Adipocyte (in vitro differentiated cells): ENCODE results near the gene RAB35.

ENCODE experiments used
- DNase-seq: peaks from one replicate; pipeline ENCODE4 v3.0.0-alpha.2; 2015; ENCODE audit warnings: low read depth
- H3K27me3 ChIP-seq: replicated peaks from 2 replicates; pipeline ENCODE4 v1.7.0; 2013; ENCODE audit warnings: mild to moderate bottlenecking, low read length, moderate library complexity; ENCODE audit not compliant: control insufficient read depth, insufficient read depth
- H3K36me3 ChIP-seq: 2 replicates; pipeline ENCODE4 v1.7.0; 2013; ENCODE audit warnings: low read length, mild to moderate bottlenecking, moderate library complexity; ENCODE audit not compliant: control insufficient read depth, insufficient read depth, severe bottlenecking
- H3K4me1 ChIP-seq: 2 replicates; pipeline ENCODE4 v1.7.0; 2013; ENCODE audit warnings: mild to moderate bottlenecking, low read length, moderate library complexity; ENCODE audit not compliant: control insufficient read depth, insufficient read depth
- H3K4me3 ChIP-seq: 2 replicates; pipeline ENCODE4 v1.7.0; 2013; ENCODE audit warnings: mild to moderate bottlenecking, low read length, moderate library complexity
- H3K9ac ChIP-seq: 2 replicates; pipeline ENCODE4 v1.7.0; 2013; ENCODE audit warnings: mild to moderate bottlenecking, low read length, moderate library complexity
- H3K9me3 ChIP-seq: 2 replicates; pipeline ENCODE4 v1.7.0; 2013; ENCODE audit warnings: mild to moderate bottlenecking, low read length, moderate library complexity; ENCODE audit not compliant: control insufficient read depth

RAB35 gene

GRCh38 chr12:120066341-120066740 lies 50.2 kb downstream of the RAB35 start:
- H3K9me3 ChIP-seq: no peaks in the 10 kb centered on the region
- H3K36me3 ChIP-seq: no peaks in the 10 kb centered on the region
- H3K27me3 ChIP-seq: peaks cover 8% of the 10 kb centered on the region
- H3K4me1 ChIP-seq: peaks cover 43% of the 10 kb centered on the region
- no peak overlapping the region for H3K4me3 ChIP-seq
- no peak for DNase-seq
- no peak overlapping the region for H3K9ac ChIP-seq

GRCh38 chr12:120065472-120065871 lies 51.1 kb downstream of the RAB35 start:
- H3K4me3 ChIP-seq: no peak overlapping the region
- peaks cover 8% of the 10 kb centered on the region for H3K27me3 ChIP-seq
- H3K9ac ChIP-seq: no peak overlapping the region
- no peak for DNase-seq
- no peaks in the 10 kb centered on the region for H3K36me3 ChIP-seq
- peaks cover 51% of the 10 kb centered on the region for H3K4me1 ChIP-seq
- no peaks in the 10 kb centered on the region for H3K9me3 ChIP-seq

GRCh38 chr12:120064054-120064940 lies 52.3 kb downstream of the RAB35 start:
- Histone ChIP-seq H3K9me3 (no peaks in the 10 kb centered on the region), H3K27me3 (no peaks in the 10 kb centered on the region), H3K4me3 (no peak overlapping the region), H3K36me3 (no peaks in the 10 kb centered on the region), H3K4me1 (peaks cover 60% of the 10 kb centered on the region), H3K9ac (peak overlapping the region; percentile 37)
- DNase-seq: no peak

GRCh38 chr12:120062976-120063579 lies 53.5 kb downstream of the RAB35 start:
- H3K4me3 ChIP-seq: no peak overlapping the region
- no peaks in the 10 kb centered on the region for H3K27me3 ChIP-seq
- peaks cover 60% of the 10 kb centered on the region for H3K4me1 ChIP-seq
- H3K9me3 ChIP-seq: no peaks in the 10 kb centered on the region
- H3K9ac ChIP-seq: no peak overlapping the region
- H3K36me3 ChIP-seq: no peaks in the 10 kb centered on the region
- no peak for DNase-seq

- DNase-seq: no peak
- no peaks in the 10 kb centered on the region for H3K27me3 ChIP-seq
Observed at GRCh38 chr12:120061575-120062214, 54.9 kb downstream of the RAB35 start.

GRCh38 chr12:120060717-120061116 lies 55.8 kb downstream of the RAB35 start:
- DNase-seq: no peak
- Histone ChIP-seq H3K9me3 (no peaks in the 10 kb centered on the region), H3K9ac (no peak overlapping the region), H3K4me1 (peaks cover 62% of the 10 kb centered on the region), H3K36me3 (no peaks in the 10 kb centered on the region), H3K27me3 (no peaks in the 10 kb centered on the region), H3K4me3 (no peak overlapping the region)

More at GRCh38 chr12:120061575-120062214, 54.9 kb downstream of the RAB35 start:
- peaks cover 60% of the 10 kb centered on the region for H3K4me1 ChIP-seq
- H3K9me3 ChIP-seq: no peaks in the 10 kb centered on the region
- peak overlapping the region; percentile 44 for H3K9ac ChIP-seq
- H3K36me3 ChIP-seq: no peaks in the 10 kb centered on the region
- H3K4me3 ChIP-seq: peak overlapping the region; percentile 34

- no peak overlapping the region for H3K9ac ChIP-seq
- no peaks in the 10 kb centered on the region for H3K9me3 ChIP-seq
- no peaks in the 10 kb centered on the region for H3K36me3 ChIP-seq
- peak; percentile 29 for DNase-seq
- H3K27me3 ChIP-seq: no peaks in the 10 kb centered on the region
- H3K4me1 ChIP-seq: peaks cover 63% of the 10 kb centered on the region
- H3K4me3 ChIP-seq: no peak overlapping the region
Observed at GRCh38 chr12:120060196-120060595, 56.4 kb downstream of the RAB35 start.

GRCh38 chr12:120056739-120057138 lies 59.8 kb downstream of the RAB35 start:
- H3K36me3 ChIP-seq: no peaks in the 10 kb centered on the region
- peaks cover 32% of the 10 kb centered on the region for H3K4me1 ChIP-seq
- H3K4me3 ChIP-seq: no peak overlapping the region

GRCh38 chr12:120055231-120056000 lies 61.1 kb downstream of the RAB35 start:
- Histone ChIP-seq H3K9ac (no peak overlapping the region), H3K27me3 (no peaks in the 10 kb centered on the region), H3K36me3 (no peaks in the 10 kb centered on the region), H3K4me3 (no peak overlapping the region), H3K9me3 (no peaks in the 10 kb centered on the region), H3K4me1 (peaks cover 19% of the 10 kb centered on the region)
- peak; percentile 64 for DNase-seq

More at GRCh38 chr12:120056739-120057138, 59.8 kb downstream of the RAB35 start:
- no peak for DNase-seq
- Histone ChIP-seq H3K9ac (no peak overlapping the region), H3K9me3 (no peaks in the 10 kb centered on the region), H3K27me3 (no peaks in the 10 kb centered on the region)

GRCh38 chr12:120054293-120054692 lies 62.3 kb downstream of the RAB35 start:
- peaks cover under 1% of the 10 kb centered on the region for H3K27me3 ChIP-seq
- peaks cover 11% of the 10 kb centered on the region for H3K4me1 ChIP-seq
- H3K9me3 ChIP-seq: no peaks in the 10 kb centered on the region
- no peaks in the 10 kb centered on the region for H3K36me3 ChIP-seq
- no peak for DNase-seq
- no peak overlapping the region for H3K9ac ChIP-seq
- no peak overlapping the region for H3K4me3 ChIP-seq
